Measurements from ENCODE around the gene CD247. TPM values are rescaled to one million over a fixed set of nuclear protein-coding genes. Genes with fewer than 3 reads are reported as not detected.

The CD247 gene
- polyA plus RNA-seq, 2 of the 4 experiments (the other 2 are of a cell fraction) = 0.10 to 0.27 TPM

GRCh38 chr1:167413328-167413727 lies 105.0 kb downstream of the CD247 start:
- H3K4me3 ChIP-seq = no peak overlapping the region
- H3K27ac ChIP-seq = no peak overlapping the region
- H3K9me3 ChIP-seq = no peaks in the 10 kb centered on the region
- FAIRE-seq (no peak), DNase-seq (ENCODE audit: low read depth in 1 of 2, low spot score in 1 of 2) (no peak), ATAC-seq (no peak)
- ChIA-PET POLR2A (no interaction called here), CTCF (interaction anchor here (1.7 to 5.3 kb wide), 5 partner anchors 11 to 127 kb away, joined by 4 to 25 read pairs (median 5); no protein-coding TSS in a partner anchor)
- no peak overlapping the region for H3K4me2 ChIP-seq
- TF ChIP-seq, protein P1, sequence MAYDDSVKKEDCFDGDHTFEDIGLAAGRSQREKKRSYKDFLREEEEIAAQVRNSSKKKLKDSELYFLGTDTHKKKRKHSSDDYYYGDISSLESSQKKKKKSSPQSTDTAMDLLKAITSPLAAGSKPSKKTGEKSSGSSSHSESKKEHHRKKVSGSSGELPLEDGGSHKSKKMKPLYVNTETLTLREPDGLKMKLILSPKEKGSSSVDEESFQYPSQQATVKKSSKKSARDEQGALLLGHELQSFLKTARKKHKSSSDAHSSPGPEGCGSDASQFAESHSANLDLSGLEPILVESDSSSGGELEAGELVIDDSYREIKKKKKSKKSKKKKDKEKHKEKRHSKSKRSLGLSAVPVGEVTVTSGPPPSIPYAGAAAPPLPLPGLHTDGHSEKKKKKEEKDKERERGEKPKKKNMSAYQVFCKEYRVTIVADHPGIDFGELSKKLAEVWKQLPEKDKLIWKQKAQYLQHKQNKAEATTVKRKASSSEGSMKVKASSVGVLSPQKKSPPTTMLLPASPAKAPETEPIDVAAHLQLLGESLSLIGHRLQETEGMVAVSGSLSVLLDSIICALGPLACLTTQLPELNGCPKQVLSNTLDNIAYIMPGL (CRISPR knock-in tag; IDR thresholded peaks at IDR 0.05; ENCODE audit: borderline replicate concordance) = no peak
- TF ChIP-seq HOXB5 (CRISPR knock-in tag; IDR thresholded peaks at IDR 0.05) = no peak
- TF ChIP-seq FOSB (CRISPR knock-in tag; IDR thresholded peaks at IDR 0.05) = no peak
- no peak for TF ChIP-seq EHF (CRISPR knock-in tag; IDR thresholded peaks at IDR 0.05)
- TF ChIP-seq NFE2L2 (conservative IDR thresholded peaks at IDR 0.05; ENCODE audit: low read length) = no peak
- TF ChIP-seq, protein P2, sequence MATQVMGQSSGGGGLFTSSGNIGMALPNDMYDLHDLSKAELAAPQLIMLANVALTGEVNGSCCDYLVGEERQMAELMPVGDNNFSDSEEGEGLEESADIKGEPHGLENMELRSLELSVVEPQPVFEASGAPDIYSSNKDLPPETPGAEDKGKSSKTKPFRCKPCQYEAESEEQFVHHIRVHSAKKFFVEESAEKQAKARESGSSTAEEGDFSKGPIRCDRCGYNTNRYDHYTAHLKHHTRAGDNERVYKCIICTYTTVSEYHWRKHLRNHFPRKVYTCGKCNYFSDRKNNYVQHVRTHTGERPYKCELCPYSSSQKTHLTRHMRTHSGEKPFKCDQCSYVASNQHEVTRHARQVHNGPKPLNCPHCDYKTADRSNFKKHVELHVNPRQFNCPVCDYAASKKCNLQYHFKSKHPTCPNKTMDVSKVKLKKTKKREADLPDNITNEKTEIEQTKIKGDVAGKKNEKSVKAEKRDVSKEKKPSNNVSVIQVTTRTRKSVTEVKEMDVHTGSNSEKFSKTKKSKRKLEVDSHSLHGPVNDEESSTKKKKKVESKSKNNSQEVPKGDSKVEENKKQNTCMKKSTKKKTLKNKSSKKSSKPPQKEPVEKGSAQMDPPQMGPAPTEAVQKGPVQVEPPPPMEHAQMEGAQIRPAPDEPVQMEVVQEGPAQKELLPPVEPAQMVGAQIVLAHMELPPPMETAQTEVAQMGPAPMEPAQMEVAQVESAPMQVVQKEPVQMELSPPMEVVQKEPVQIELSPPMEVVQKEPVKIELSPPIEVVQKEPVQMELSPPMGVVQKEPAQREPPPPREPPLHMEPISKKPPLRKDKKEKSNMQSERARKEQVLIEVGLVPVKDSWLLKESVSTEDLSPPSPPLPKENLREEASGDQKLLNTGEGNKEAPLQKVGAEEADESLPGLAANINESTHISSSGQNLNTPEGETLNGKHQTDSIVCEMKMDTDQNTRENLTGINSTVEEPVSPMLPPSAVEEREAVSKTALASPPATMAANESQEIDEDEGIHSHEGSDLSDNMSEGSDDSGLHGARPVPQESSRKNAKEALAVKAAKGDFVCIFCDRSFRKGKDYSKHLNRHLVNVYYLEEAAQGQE (IDR thresholded peaks at IDR 0.05) = no peak
- TF ChIP-seq CHD4 (IDR thresholded peaks at IDR 0.05; ENCODE audit: borderline replicate concordance) = no peak
- TF ChIP-seq BHLHE40 (IDR thresholded peaks at IDR 0.05; ENCODE audit: low read depth, low read length) = no peak
- TF ChIP-seq EP300 (IDR thresholded peaks at IDR 0.05) = no peak
- TF ChIP-seq EHMT2 (IDR thresholded peaks at IDR 0.05; ENCODE audit: low read depth) = no peak
- TF ChIP-seq NR3C1 (IDR thresholded peaks at IDR 0.05) = no peak
- no peak for TF ChIP-seq NPAS2 (CRISPR knock-in tag; IDR thresholded peaks at IDR 0.05; ENCODE audit: borderline replicate concordance)
- no peak for TF ChIP-seq POLR2AphosphoS2 (conservative IDR thresholded peaks at IDR 0.05; ENCODE audit: low read length)
- no peak for TF ChIP-seq SREBF2 (IDR thresholded peaks at IDR 0.05)
- TF ChIP-seq MAFK (IDR thresholded peaks at IDR 0.05; ENCODE audit: partially characterized antibody) = no peak
- no peak for TF ChIP-seq TFCP2L1 (CRISPR knock-in tag; IDR thresholded peaks at IDR 0.05)
- TF ChIP-seq CHD2 (IDR thresholded peaks at IDR 0.05; ENCODE audit: low read length, partially characterized antibody) = no peak
- no peak for TF ChIP-seq CBX2 (IDR thresholded peaks at IDR 0.05; ENCODE audit: borderline replicate concordance, low read depth)
- TF ChIP-seq HDAC2 (IDR thresholded peaks at IDR 0.05) = no peak
- no peak for TF ChIP-seq JUN (IDR thresholded peaks at IDR 0.05)
- 90% methylated on average over 3 of the region's 3 CpGs for WGBS (ENCODE audit: missing lambda C conversion rate)
- no peaks in the 10 kb centered on the region for H3K4me1 ChIP-seq

DNA sequence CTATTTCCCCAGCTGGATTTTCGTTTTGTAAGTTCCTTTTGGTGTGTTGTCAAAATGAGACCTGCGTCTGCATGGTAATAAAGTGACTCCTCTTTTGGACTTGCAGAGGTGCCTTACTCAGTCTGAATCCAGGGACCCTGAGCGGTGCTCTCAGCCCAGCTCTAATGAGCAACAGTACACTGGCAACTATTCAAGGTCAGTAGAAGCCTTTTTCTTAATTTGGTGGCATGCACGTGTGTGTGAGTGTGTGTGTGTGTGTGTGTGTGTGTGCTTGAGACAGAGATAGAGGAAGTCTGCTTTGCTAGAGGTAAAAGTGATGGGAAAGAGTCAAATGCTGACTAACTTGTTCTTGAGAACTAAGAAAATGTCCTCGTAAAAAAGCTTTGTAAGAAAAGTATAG lies 105.4 kb downstream of the CD247 start:
- Histone ChIP-seq H3K9me3 (no peaks in the 10 kb centered on the region), H3K27ac (no peak overlapping the region), H3K4me2 (no peak overlapping the region), H3K4me3 (no peak overlapping the region), H3K4me1 (no peaks in the 10 kb centered on the region)
- TF ChIP-seq HEYL (CRISPR knock-in tag; IDR thresholded peaks at IDR 0.05) (no peak), CHD2 (IDR thresholded peaks at IDR 0.05; ENCODE audit: low read length, partially characterized antibody) (no peak), TFCP2L1 (CRISPR knock-in tag; IDR thresholded peaks at IDR 0.05) (no peak), RFX5 (IDR thresholded peaks at IDR 0.05) (no peak), ELK1 (IDR thresholded peaks at IDR 0.05; ENCODE audit: low read depth, low read length) (no peak), KDM1A (IDR thresholded peaks at IDR 0.05; ENCODE audit: low read depth) (no peak), RNF2 (IDR thresholded peaks at IDR 0.05; ENCODE audit: borderline replicate concordance, low read depth) (no peak), CBX8 (IDR thresholded peaks at IDR 0.05) (no peak), NPAS2 (CRISPR knock-in tag; IDR thresholded peaks at IDR 0.05; ENCODE audit: borderline replicate concordance) (no peak)
- TF ChIP-seq, protein P3, sequence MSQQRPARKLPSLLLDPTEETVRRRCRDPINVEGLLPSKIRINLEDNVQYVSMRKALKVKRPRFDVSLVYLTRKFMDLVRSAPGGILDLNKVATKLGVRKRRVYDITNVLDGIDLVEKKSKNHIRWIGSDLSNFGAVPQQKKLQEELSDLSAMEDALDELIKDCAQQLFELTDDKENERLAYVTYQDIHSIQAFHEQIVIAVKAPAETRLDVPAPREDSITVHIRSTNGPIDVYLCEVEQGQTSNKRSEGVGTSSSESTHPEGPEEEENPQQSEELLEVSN (IDR thresholded peaks at IDR 0.05; ENCODE audit: borderline replicate concordance, low read depth) = no peak
- TF ChIP-seq, protein P1 (CRISPR knock-in tag; IDR thresholded peaks at IDR 0.05; ENCODE audit: borderline replicate concordance) = no peak
- ChIA-PET POLR2A (no interaction called here), CTCF (interaction anchor here (1.7 to 5.3 kb wide), 4 partner anchors 11 to 128 kb away, joined by 5 to 25 read pairs (median 10); no protein-coding TSS in a partner anchor)
- FAIRE-seq = no peak
- ATAC-seq = no peak
- WGBS (ENCODE audit: missing lambda C conversion rate) = 69% methylated on average over 5 of the region's 5 CpGs
- no peak for DNase-seq (ENCODE audit: low read depth in 1 of 2, low spot score in 1 of 2)
